ENCODE data around the gene LRMDA. TPM values are rescaled to one million over a fixed set of nuclear protein-coding genes. Genes with fewer than 3 reads are reported as not detected.

The LRMDA gene
- total and polyA plus RNA-seq, 2 of the 8 experiments (the other 6 are each of a cell fraction or from before 2014, with no cell fraction given) = 0.86 to 2.8 TPM

DNA sequence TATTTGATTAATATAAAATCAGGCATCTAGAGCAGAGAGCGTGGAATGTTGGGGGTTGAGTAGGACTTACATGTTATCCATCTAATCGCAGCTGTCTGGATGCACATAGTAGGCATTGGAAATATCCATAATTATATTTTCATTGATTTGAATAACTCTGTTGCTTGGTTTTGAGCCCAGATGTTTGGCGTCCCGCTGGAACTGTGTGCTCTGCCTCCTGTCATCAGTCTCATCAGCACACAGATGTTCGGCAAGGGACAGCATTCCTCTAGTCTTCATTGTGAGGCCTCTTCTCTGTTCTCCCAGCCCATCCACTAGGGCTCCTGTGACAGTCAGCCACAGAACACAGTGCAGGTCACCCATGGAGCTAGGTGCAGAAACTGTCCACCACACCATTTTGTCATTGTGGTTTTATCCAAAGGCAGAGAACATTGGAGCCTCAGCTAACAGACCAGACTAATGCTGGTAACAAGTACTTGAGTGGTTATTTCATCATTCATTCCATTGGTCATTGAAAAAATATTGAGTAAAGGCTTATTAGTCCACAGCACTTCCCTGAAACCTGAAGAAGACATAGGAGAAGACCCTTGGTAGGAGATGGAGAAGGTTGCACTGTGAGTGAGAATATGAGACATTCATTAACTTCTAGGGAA, 927.4 kb downstream of the LRMDA start (continued):
- TF ChIP-seq, protein P1, sequence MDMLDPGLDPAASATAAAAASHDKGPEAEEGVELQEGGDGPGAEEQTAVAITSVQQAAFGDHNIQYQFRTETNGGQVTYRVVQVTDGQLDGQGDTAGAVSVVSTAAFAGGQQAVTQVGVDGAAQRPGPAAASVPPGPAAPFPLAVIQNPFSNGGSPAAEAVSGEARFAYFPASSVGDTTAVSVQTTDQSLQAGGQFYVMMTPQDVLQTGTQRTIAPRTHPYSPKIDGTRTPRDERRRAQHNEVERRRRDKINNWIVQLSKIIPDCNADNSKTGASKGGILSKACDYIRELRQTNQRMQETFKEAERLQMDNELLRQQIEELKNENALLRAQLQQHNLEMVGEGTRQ (IDR thresholded peaks at IDR 0.05; ENCODE audit: low read length) = no peak
